Activated CD4-positive, alpha-beta T cell treated with anti-CD3 and anti-CD28 coated beads for 36 hours (primary cell): ENCODE data around the gene DCAF12. TPM values are rescaled to one million over a fixed set of nuclear protein-coding genes. Genes with fewer than 3 reads are reported as not detected.

ENCODE experiments used
- ATAC-seq: fragments of 200-7000 bp; cut with Tn5 transposase; one replicate; pipeline ENCODE4 v1.10.0; 2021; ENCODE audit warnings: mild to moderate bottlenecking, moderate library complexity
- CTCF ChIA-PET: fragments of 350-600 bp; sonication (Branson Sonifier 250); formaldehyde crosslinking; loops from one replicate; lab custom pipeline; 2021; ENCODE audit warnings: antibody characterized with exemption; lab: Charles Lee
- POLR2A ChIA-PET: fragments of 350-600 bp; sonication (Branson Sonifier 250); formaldehyde crosslinking; loops from one replicate; lab custom pipeline; 2021; ENCODE audit warnings: antibody characterized with exemption, inconsistent platforms; lab: Charles Lee
- DNase-seq: peaks from one replicate; pipeline ENCODE4 v3.0.0-alpha.2; 2020
- H3K27ac Mint-ChIP-seq: one replicate; pipeline ENCODE4 v1.8.0; 2021; ENCODE audit warnings: mixed read lengths
- H3K27me3 Mint-ChIP-seq: one replicate; pipeline ENCODE4 v1.8.0; 2021; ENCODE audit warnings: mixed read lengths
- H3K36me3 Mint-ChIP-seq: one replicate; pipeline ENCODE4 v1.8.0; 2021; ENCODE audit warnings: low read depth, mixed read lengths
- H3K4me1 Mint-ChIP-seq: one replicate; pipeline ENCODE4 v1.8.0; 2021; ENCODE audit warnings: mixed read lengths
- H3K4me3 Mint-ChIP-seq: one replicate; pipeline ENCODE4 v1.8.0; 2021; ENCODE audit warnings: mild to moderate bottlenecking, moderate library complexity, mixed read lengths
- H3K9me3 Mint-ChIP-seq: one replicate; pipeline ENCODE4 v1.8.0; 2021; ENCODE audit warnings: low read depth, mixed read lengths
- intact Hi-C, 2 experiments: fragments of 100-400 bp; cut with DNase I in 1 of 2; cut with micrococcal nuclease in 1 of 2; formaldehyde crosslinking; loops; one replicate each; pipeline versions ENCODE4 v1.14.2 to v1.15.1; 2022 to 2024; cut with DNase I, micrococcal nuclease
- total RNA-seq, 2 experiments: library from RNA; stranded (reverse); gene quantifications; one replicate each; pipeline ENCODE4 v1.2.3, GENCODE V29; 2021

Gene DCAF12
- total RNA-seq, 2 experiments from 2014 or later: 34.6 to 35.0 TPM

DNA sequence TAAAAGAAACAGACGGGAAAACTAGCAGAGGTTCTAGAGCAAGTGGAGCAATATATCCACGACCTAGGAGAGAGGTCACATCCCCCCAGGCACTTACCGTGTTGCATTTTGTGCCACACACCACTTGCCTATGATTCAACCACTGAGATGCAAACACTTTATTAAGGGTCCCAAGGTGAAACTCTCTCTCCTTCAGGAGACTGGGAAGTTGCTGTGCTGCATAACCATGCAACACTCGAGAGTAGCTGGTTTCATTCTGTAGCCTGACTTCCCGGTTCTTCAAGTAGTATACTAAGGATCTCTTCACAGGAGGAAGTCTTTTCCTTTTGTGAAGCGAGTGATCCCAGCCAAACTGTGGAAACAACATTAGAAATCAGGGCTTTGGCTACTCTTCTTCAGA is 1.6 kb downstream of the DCAF12 start:
- ChIA-PET POLR2A (no interaction called here), CTCF (interaction anchor here (1.0 kb wide), 1 partner anchor 255 kb away, joined by 3 read pairs; no protein-coding TSS in a partner anchor)
- DNase-seq (no peak), ATAC-seq (no peak)
- Mint-ChIP-seq H3K36me3 (peaks cover 35% of the 10 kb centered on the region), H3K27me3 (no peaks in the 10 kb centered on the region), H3K4me3 (peak overlapping the region; percentile 95), H3K27ac (peak overlapping the region; percentile 91), H3K9me3 (no peaks in the 10 kb centered on the region), H3K4me1 (peaks cover 46% of the 10 kb centered on the region)
- intact Hi-C loops: loop anchor here (5.0 kb wide), 3 partner anchors 127 to 332 kb away; partner anchors contain the start of genes DNAI1 (in 1 of the 2), FAM219A (in 1 of the 2) and MYORG (in 1 of the 2)

DNA sequence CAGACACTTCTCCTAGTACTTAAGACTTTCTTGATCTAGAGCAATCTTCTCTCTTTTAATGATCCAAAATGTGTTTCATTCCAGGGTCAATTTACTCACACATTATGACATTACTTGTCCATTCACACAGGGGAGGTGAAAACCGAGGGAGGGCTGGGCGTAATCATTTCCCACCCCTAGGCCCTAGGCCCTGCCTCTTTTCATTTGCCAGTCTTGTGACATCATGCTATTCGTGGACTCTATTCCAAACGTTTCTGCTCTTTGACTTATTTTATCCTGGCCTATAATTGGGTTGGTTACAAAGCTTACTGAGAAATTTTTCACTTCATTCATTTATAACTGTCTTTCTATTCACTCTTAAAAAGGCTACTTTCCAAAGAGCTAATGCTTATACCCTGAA is 2.4 kb downstream of the DCAF12 start:
- ATAC-seq (no peak), DNase-seq (peak; percentile 34)
- H3K4me1 Mint-ChIP-seq: peaks cover 46% of the 10 kb centered on the region
- ChIA-PET POLR2A (no interaction called here), CTCF (interaction anchor here (1.0 kb wide), 2 partner anchors 129 to 256 kb away, joined by 3 to 4 read pairs; no protein-coding TSS in a partner anchor)
- peaks cover 37% of the 10 kb centered on the region for H3K36me3 Mint-ChIP-seq
- no peaks in the 10 kb centered on the region for H3K27me3 Mint-ChIP-seq
- intact Hi-C loops: no loop called here
- H3K4me3 Mint-ChIP-seq: peak overlapping the region; percentile 95
- H3K27ac Mint-ChIP-seq: peak overlapping the region; percentile 51
- H3K9me3 Mint-ChIP-seq: no peaks in the 10 kb centered on the region

DNA sequence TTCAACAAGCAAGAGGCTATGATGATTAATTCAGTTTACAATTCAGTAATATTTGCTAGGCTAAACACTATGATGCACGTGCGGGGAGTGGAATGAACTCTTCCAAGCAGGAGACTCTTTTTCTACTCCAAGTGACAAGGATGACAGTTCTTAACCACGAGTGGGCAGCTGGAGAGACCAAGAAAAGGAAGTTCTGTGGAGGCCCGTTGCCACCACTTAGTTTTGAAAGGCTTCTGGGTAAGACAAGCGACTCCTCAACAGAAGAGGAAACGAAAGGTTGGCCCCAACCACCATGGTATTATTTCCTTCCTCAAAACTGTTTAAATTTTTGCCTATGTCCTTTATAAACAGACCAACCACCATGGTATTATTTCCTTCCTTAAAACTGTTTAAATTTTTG is 2.8 kb downstream of the DCAF12 start:
- intact Hi-C loops: no loop called here
- Mint-ChIP-seq H3K9me3 (no peaks in the 10 kb centered on the region), H3K36me3 (peaks cover 40% of the 10 kb centered on the region), H3K4me3 (peak overlapping the region; percentile 95), H3K27ac (peak overlapping the region; percentile 72), H3K4me1 (peaks cover 46% of the 10 kb centered on the region), H3K27me3 (no peaks in the 10 kb centered on the region)
- ChIA-PET POLR2A (interaction anchor here (0.7 kb wide), 1 partner anchor 253 kb away, joined by 3 read pairs; no protein-coding TSS in a partner anchor), CTCF (interaction anchor here (0.6 to 1.0 kb wide), 3 partner anchors 14 to 290 kb away, joined by 3 to 4 read pairs (median 3); no protein-coding TSS in a partner anchor)
- ATAC-seq (no peak), DNase-seq (peak; percentile 39)

DNA sequence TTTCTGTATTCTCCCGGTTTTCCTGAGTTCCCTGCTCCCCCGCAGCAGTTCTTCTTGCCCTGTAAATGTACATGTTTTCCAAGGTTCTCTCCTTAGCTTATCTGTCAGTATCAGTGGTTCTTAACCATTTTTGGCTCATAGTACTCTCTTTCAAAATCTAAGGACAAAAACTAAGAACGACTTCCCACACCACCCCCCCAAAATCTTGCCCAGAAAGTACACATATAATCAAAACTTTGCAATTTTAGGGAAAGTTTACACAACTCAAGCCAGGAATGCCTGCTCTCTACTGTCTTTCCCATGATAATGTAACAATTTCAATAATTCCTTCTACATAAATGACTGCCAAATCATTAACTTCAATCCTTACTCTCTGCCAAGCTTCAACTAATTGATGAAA is 4.5 kb downstream of the DCAF12 start:
- Mint-ChIP-seq H3K27me3 (no peaks in the 10 kb centered on the region), H3K4me1 (peaks cover 42% of the 10 kb centered on the region), H3K9me3 (no peaks in the 10 kb centered on the region), H3K36me3 (peaks cover 44% of the 10 kb centered on the region), H3K27ac (no peak overlapping the region), H3K4me3 (no peak overlapping the region)
- intact Hi-C loops: no loop called here
- ChIA-PET CTCF (interaction anchor here (0.7 to 1.1 kb wide), 2 partner anchors 11 to 133 kb away, joined by 3 read pairs; no protein-coding TSS in a partner anchor), POLR2A (interaction anchor here (0.5 kb wide), 1 partner anchor 84 kb away, joined by 3 read pairs; no protein-coding TSS in a partner anchor)
- DNase-seq (no peak), ATAC-seq (no peak)

DNA sequence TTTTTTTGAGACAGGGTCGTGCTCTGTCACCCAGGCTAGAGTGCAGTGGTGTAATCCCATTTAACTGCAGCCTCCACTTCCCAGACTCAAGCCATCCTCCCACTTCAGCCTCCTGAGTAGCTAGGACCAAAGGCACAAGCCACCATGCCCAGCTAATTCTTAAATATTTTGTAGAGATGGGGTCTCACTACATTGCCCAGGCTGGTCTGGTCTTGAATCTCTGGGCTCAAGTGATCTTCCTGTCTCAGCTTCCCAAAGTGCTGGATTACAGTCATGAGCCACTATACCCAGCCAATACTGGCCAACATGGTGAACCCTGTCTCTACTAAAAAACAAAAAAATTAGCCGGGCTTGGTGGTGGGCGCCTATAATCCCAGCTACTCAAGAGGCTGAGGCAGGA is 6.8 kb downstream of the DCAF12 start:
- ChIA-PET CTCF (interaction anchor here (0.6 to 1.2 kb wide), 4 partner anchors 16 to 411 kb away, joined by 3 to 4 read pairs (median 3); no protein-coding TSS in a partner anchor), POLR2A (no interaction called here)
- ATAC-seq: no peak
- H3K4me3 Mint-ChIP-seq: no peak overlapping the region
- no peaks in the 10 kb centered on the region for H3K9me3 Mint-ChIP-seq
- no peaks in the 10 kb centered on the region for H3K27me3 Mint-ChIP-seq
- no peak overlapping the region for H3K27ac Mint-ChIP-seq
- H3K36me3 Mint-ChIP-seq: peaks cover 51% of the 10 kb centered on the region
- intact Hi-C loops: no loop called here
- no peak for DNase-seq
- H3K4me1 Mint-ChIP-seq: peaks cover 33% of the 10 kb centered on the region

DNA sequence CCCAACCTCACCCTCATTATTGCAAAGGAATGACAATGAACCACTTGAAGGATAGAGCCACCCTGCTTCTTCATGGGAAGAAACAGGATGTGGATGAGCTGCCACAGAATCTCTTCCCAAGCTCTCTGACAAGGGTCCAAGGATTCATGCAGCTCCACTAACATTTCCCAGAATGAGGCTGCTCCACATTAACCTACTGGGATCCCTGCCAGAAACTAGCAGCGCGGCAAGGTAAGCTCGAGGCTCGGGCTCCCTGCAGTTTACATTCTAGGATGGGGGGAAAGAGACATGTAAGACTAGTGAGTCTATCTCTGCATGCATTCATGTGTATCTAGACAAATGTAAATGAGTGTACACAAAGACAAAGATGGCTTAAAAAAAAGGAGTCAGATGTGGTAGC is 12.1 kb downstream of the DCAF12 start:
- ATAC-seq (no peak), DNase-seq (no peak)
- H3K27me3 Mint-ChIP-seq: no peaks in the 10 kb centered on the region
- ChIA-PET POLR2A (interaction anchor here (0.6 kb wide), 1 partner anchor 66 kb away, joined by 3 read pairs; the partner anchor contains the start of gene UBAP2), CTCF (interaction anchor here (0.7 kb wide), 1 partner anchor 8 kb away, joined by 3 read pairs; no protein-coding TSS in a partner anchor)
- H3K9me3 Mint-ChIP-seq: no peaks in the 10 kb centered on the region
- peaks cover 43% of the 10 kb centered on the region for H3K36me3 Mint-ChIP-seq
- peaks cover 2% of the 10 kb centered on the region for H3K4me1 Mint-ChIP-seq
- intact Hi-C loops: no loop called here
- H3K27ac Mint-ChIP-seq: no peak overlapping the region
- H3K4me3 Mint-ChIP-seq: no peak overlapping the region

DNA sequence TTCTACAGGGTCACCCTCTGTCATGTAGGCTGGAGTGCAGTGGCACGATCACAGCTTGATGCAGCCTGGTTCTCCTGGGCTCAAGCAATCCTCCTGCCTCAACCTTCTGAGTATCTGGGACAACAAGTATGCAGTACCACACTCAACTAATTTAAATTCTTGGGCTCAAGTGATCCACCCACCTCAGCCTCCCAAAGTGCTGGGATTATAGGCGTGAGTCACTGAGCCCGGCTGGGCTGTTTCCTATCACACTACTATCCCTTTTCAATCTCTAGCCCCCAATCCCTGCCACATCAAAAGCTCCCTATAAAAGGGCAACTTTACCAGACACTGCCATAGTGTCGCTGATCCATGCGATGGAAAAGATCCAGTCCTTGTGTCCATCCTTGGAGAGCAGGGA is 20.4 kb downstream of the DCAF12 start:
- H3K9me3 Mint-ChIP-seq: no peaks in the 10 kb centered on the region
- ATAC-seq (no peak), DNase-seq (no peak)
- H3K4me3 Mint-ChIP-seq: no peak overlapping the region
- CTCF ChIA-PET: interaction anchor here (0.8 kb wide), 1 partner anchor 328 kb away, joined by 4 read pairs; no protein-coding TSS in a partner anchor
- H3K4me1 Mint-ChIP-seq: no peaks in the 10 kb centered on the region
- peaks cover 43% of the 10 kb centered on the region for H3K36me3 Mint-ChIP-seq
- H3K27me3 Mint-ChIP-seq: no peaks in the 10 kb centered on the region
- no peak overlapping the region for H3K27ac Mint-ChIP-seq
- POLR2A ChIA-PET: no interaction called here
- intact Hi-C loops: no loop called here

DNA sequence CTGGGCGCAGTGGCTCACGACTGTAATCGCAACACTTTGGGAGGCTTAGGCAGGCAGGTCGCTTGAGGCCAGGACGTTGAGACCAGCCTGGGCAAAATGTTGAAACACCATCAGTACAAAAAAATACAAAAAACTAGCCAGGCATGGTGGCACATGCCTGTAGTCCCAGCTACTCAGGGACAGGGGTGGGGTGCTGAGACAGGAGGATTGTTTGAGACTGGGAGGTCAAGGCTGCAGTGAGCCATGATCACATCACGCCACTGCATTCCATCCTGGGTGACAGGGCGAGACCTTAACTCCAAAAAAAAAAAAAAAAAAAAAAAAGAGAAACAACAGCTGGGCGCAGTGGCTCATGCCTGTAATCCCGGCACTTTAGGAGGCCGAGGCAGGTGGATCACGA is 23.7 kb downstream of the DCAF12 start:
- H3K27me3 Mint-ChIP-seq: no peaks in the 10 kb centered on the region
- intact Hi-C loops: no loop called here
- H3K27ac Mint-ChIP-seq: no peak overlapping the region
- H3K9me3 Mint-ChIP-seq: no peaks in the 10 kb centered on the region
- DNase-seq: no peak
- no peak for ATAC-seq
- POLR2A ChIA-PET: no interaction called here
- no peaks in the 10 kb centered on the region for H3K4me1 Mint-ChIP-seq
- no peak overlapping the region for H3K4me3 Mint-ChIP-seq
- CTCF ChIA-PET: interaction anchor here (1.4 kb wide), 1 partner anchor 17 kb away, joined by 3 read pairs; no protein-coding TSS in a partner anchor
- peaks cover 39% of the 10 kb centered on the region for H3K36me3 Mint-ChIP-seq

DNA sequence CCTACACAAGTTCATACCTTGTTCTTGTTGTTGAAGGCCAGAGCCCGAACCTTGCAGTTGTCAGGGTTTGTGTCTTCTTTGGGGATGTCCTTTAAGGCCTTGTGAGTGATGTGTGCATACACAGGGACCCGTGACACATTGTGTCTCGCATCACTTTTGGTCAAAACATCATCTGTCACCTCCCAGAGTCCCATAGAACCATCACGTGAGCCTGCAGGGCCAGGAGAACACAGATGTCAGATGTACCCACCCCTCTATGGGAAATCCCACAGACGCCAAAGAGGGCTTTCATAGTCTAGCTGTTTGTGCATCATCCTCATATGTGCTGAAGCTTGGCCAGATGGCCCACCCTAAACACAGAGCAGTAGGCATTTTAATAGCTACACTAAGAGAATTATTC is 28.2 kb downstream of the DCAF12 start:
- Mint-ChIP-seq H3K9me3 (no peaks in the 10 kb centered on the region), H3K36me3 (peaks cover 26% of the 10 kb centered on the region), H3K4me3 (no peak overlapping the region), H3K27me3 (no peaks in the 10 kb centered on the region), H3K27ac (no peak overlapping the region), H3K4me1 (no peaks in the 10 kb centered on the region)
- DNase-seq: no peak
- ATAC-seq: no peak
- ChIA-PET CTCF (interaction anchor here (0.6 kb wide), 1 partner anchor 216 kb away, joined by 3 read pairs; no protein-coding TSS in a partner anchor), POLR2A (no interaction called here)
- intact Hi-C loops: no loop called here

DNA sequence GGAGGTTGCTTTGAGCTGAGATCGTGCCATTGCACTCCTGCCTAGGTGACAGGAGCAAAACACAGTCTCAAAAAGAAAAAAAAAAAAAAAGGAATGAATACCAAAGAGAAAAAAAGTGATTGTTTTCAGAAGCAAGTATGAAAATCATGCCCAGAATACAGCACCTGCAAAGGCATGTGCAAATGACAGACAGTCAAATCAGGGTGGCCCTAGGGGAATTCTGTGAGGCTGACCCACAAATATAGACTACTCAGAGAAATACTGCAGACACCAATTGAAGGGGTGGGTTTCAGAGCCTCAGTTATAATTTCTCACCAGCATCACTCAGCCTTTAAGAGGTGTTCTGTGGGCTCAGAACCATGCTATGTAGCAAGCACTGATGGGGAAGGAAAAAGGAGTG is 28.6 kb downstream of the DCAF12 start:
- intact Hi-C loops: no loop called here
- Mint-ChIP-seq H3K36me3 (peaks cover 30% of the 10 kb centered on the region), H3K27ac (no peak overlapping the region), H3K9me3 (no peaks in the 10 kb centered on the region), H3K4me1 (peaks cover 4% of the 10 kb centered on the region), H3K27me3 (no peaks in the 10 kb centered on the region), H3K4me3 (no peak overlapping the region)
- DNase-seq: no peak
- no peak for ATAC-seq
- ChIA-PET POLR2A (interaction anchor here (0.7 kb wide), 1 partner anchor 1976 kb away, joined by 3 read pairs; no protein-coding TSS in a partner anchor), CTCF (interaction anchor here (0.6 kb wide), 1 partner anchor 216 kb away, joined by 3 read pairs; no protein-coding TSS in a partner anchor)

DNA sequence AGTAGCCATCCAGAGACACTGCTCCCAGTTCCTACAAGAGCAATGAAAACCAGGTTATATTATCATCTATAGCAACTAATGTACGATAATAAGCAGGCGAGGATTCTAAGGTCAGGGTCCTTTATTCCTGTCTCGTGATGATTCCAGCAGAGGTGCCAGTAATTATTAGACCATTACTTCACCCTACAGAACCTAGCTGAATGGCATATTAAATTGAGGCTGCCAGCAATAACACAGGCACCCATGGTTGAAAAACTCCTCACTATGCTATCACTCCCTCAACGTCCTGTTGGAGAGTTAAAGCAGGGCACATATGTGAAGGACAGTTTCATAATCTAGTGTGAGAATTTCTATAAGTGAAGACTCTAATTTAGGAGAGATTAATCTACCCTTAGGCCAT is 29.7 kb downstream of the DCAF12 start:
- Mint-ChIP-seq H3K27ac (no peak overlapping the region), H3K27me3 (no peaks in the 10 kb centered on the region), H3K4me3 (no peak overlapping the region), H3K4me1 (peaks cover 13% of the 10 kb centered on the region), H3K36me3 (peaks cover 31% of the 10 kb centered on the region), H3K9me3 (no peaks in the 10 kb centered on the region)
- intact Hi-C loops: no loop called here
- ChIA-PET CTCF (no interaction called here), POLR2A (no interaction called here)
- ATAC-seq: no peak
- no peak for DNase-seq

DNA sequence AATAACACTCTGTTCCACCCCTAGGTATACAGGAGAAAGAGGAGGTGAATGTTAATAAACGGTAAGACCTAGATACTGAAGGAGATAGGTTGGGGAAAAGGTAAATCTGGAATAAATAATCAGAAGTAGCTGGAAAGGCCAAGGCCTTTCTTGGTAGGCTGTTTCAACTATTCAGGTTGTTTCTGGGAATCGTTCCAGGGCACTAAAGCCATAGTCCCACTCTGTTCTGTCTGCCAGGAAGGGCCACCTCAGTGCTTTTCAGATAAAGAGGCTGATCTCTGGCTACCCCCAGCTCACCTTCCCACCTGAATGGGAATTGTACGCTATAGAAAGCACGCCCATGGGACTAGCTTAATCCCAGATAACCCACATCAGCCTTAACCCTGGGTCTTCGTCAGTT is 32.9 kb downstream of the DCAF12 start:
- ATAC-seq: no peak
- Mint-ChIP-seq H3K36me3 (peaks cover 46% of the 10 kb centered on the region), H3K4me1 (peaks cover 16% of the 10 kb centered on the region), H3K27ac (no peak overlapping the region), H3K27me3 (no peaks in the 10 kb centered on the region), H3K9me3 (no peaks in the 10 kb centered on the region), H3K4me3 (no peak overlapping the region)
- intact Hi-C loops: no loop called here
- ChIA-PET CTCF (no interaction called here), POLR2A (interaction anchor here (0.6 to 0.7 kb wide), 2 partner anchors 9 to 138 kb away, joined by 3 to 8 read pairs; no protein-coding TSS in a partner anchor)
- DNase-seq: no peak
